RKO (cell line): ENCODE results near the gene SH3GL3.

Experiments
- DNase-seq: peaks from one replicate; pipeline ENCODE4 v3.0.0-alpha.2; 2016; ENCODE audit warnings: low spot score

Gene SH3GL3

DNA sequence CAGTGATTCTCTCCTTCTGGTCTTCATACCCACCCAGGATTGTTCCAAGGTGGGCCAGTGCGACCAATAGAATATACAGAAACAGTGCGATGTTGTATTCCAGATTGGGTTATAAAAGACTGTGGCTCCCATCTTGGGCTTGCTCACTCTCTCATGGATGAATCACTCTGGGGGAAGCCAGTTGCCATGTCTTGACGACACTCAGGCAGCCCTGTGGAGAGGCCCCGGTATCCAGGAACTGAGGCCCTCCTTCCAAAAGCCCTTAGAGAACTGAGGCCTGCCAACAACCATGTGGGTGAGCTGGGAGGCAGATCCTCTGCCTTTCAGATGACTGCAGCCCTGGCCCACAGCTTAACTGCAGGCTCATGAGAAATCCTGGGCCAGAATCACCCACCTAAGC is 57.2 kb downstream of the SH3GL3 start:
- DNase-seq = peak; percentile 16

DNA sequence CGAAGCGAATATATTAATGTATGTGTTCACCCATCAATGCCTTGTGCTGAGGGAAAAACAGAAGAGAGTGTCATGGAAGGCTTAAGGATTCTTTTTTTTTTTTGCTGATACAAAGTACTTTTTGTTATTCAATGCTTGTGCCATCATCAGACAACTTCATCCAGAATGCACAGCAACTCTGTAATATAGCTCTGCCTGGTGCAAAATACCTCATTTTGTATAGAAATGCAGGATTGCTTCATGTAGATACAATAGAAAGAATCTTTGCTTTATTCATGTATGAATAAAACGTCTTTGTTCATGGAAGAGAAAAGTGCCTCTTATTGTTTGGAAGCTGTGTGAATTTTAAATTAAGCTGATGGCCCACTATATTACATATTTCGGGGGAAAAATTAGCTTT is 62.9 kb downstream of the SH3GL3 start:
- no peak for DNase-seq

DNA sequence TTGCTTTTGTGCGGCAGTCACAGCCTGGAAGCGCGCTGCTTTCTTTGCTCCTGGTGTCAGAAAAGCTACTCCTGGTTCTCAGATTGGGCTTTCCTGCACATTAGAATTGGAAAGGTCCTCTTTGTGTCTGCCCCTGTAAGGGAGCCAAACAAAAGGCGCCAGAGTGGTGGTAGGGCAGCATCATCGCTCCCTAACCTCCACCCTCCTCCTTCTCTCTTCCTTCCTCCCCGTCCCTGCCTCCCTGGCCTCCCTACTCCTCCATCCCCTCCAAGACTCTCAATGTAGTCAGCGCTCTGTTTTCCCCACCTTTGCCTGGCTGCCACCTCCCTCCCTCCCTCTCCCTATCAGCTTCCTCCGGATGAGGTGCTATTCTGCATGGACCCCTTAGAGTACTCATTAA is 65.3 kb downstream of the SH3GL3 start:
- no peak for DNase-seq

DNA sequence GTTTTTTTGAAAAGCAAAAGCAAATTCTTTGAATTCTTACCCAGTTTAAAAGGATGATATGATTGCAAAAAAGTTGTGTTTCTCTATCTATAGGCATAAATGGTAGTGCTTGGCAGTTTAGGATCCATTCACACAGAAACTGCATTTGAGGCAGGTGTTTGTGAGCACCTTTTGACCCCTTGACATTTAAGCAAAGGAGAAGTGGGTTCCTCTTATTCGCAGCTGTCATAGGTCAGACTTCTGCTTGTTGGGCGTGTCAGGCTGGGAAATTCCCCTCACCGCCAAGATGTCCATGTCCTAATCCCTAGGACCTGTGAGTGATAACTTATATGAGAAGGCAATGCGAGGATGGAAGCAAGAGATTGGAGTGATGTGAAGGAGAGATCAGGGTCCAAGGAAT is 67.4 kb downstream of the SH3GL3 start:
- no peak for DNase-seq

DNA sequence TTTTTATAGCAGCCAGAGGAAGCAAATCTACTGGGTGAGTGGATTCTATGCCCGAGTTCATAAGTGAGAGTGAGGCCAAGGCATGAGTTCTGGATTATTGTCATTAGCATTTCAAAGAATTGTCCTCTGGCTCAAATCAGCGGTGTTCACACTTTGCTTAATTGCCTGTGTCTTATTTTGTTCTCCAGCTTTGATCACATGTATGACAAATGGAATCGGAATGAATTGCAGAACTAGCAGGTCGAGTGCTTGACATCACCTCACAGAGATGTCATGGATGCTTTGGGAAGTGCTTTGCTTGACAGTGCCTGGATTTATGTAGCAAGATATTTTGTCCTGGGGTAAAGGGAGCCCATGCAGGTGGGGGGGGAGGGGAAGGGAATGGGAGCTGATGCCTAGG is 68.0 kb downstream of the SH3GL3 start:
- DNase-seq = no peak

DNA sequence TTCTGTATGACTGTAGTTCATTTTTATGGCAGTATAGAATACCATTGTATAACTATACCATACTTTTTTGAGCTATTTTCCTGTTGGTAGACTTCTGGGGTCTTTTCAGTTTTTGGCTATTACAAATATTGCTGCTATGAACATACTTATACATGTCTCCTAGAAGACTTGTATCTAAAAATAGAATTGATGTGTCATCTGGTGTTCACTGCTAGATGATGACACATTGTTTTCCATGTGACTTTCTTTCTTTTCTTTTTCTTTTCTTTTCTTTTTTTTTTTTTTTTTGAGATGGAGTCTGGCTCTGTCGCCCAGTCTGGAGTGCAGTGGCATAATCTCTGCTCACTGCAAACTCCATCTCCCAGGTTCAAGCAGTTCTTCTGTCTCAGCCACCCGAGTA is 69.8 kb downstream of the SH3GL3 start:
- DNase-seq = peak; percentile 55

DNA sequence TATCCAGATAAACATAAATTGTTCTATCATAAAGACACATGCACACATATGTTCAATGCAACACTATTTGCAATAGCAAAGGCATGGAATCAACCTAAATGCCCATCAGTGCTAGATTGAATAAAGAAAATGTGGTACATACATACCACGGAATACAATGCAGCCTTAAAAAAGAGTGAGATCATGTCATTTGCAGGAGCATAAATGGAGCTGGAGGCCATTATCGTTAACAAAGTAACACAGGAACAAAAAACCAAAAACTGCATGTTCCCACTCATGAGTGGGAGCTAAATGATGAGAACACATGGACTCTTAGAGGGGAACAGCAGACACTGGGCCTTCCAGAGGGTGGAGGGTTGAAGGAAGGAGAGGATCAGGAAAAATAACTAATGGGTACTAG is 79.2 kb downstream of the SH3GL3 start:
- no peak for DNase-seq

DNA sequence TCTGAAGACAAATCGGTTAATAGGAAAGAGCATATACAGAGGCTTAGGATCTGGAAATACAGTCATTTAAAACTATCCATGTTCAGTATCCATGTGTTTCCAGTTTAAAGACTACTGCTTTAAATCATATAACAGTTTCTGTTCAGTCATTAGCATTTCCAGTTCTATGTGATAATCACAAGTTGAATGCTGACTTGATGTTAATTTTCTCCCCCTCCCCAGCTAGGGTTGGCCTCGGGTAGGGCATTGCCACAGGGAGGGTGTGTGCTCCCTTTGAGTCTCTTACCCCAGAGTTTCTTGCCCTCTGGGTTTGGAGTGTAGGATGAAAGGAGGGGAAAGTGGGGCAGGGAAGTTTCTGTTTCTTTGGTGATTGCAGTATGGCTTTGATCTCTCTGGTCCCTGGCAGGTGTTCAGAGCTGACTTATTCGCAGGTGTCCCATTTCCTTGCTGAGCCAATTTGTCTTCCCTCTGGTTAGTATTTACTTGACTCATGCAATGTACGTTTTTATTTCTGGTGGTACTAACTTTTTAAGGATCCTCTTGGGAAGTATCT is 86.3 kb downstream of the SH3GL3 start:
- no peak for DNase-seq

DNA sequence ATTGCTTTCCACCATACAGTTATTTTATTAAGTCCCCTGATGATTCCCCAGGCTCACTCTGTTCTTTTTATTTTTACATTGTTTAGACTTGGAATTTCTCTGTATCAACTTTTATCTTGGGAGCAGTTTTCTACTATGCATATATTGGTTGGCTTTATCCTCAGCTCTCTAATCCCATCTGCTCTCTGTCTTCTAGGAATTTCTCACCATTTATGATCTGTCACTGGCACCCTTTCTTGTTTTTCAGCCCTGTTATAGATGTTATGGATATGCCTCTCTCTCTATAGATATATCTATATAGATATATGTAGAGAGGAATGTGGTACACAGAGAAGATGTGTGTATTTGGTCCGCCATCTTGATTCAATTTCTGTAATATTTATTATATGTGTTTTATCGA is 90.5 kb downstream of the SH3GL3 start:
- DNase-seq = no peak

DNA sequence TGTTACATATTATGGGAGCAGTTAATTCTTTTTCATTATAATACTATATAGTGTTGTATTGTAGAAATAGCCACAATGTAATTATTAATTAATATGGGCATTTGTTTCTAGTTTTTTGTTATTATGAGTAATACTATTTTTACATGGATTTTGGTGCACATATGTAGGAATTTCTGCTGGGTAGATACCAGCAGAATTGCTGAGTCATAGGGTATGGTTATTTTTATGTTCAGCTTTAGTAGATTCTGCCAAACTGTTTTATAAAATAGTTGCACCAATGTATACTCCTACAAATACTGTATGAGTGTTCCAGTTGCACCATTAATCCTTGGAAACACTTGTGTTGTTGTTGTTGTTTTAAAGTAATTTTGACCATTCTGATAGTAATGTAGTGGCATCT is 91.5 kb downstream of the SH3GL3 start:
- DNase-seq = no peak

DNA sequence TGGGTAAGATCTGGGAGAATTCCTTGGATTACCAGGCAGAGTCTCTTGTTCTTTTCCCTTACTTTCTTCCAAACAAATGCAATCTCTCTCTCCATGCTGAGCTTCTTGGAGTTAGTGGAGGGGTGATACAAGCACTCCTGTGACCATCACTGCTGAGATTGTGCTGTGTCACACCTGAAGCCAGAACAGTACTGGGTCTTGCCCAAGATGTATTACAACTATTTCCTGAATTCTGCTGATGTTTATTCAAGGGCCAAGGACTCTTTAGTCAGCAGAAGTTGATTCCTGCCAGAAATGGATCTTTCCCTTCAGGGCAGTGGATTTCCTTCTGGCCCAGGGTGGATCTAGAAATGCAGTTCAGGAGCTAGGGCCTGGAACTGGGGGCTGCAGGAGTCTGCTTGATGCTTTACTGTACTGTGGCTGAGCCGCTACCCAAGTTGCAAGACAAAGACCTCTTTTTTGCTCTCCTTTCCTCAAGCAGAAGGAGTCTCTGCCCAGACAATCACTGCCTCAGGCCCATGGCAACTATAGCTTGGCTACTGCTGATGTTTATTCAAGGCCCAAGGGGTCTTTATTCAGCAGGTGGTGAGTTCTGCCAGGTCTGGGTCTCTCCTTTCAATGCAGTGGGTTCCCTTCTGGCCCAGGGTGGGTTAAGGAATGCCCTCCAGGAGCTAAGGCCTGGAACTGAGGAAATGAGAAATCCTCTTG is 98.8 kb downstream of the SH3GL3 start:
- no peak for DNase-seq

DNA sequence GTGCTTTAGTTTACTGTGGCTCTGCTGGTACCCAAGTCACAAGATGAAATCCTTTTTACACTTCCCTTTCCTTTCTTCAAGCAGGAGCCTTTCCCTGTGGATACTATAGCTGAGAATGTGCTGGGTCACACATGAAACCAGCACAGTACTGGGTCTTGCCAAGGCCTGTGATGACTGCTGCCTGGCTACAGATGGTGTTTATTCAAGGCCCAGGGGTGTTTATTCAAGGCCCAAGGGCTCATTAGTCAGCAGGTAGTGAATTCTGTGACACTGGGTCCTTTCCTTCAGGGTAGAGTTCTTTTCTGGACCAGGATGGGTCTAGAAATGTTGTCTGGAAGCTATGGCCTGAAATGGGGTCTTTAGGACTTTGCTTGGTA is 99.4 kb downstream of the SH3GL3 start:
- DNase-seq = no peak

DNA sequence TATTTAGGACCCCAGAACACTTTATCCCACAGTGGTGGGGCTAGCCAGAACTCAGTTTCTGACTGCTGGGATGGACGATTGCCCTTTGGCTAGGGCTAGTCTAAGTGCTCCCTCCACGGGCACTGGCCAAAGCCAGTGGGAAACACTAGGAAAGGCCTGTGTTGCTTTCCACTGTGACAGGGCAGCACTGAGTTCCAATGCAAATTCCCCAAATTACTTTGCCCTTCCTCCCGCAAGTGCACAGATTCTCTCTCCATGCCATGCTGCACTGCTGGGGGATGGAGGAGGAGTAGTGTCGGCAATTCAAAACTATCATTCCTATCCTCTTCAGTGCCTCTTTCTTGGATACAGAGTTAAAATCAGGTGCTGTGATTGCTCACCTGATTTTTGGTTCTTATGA is 100.0 kb downstream of the SH3GL3 start:
- no peak for DNase-seq

DNA sequence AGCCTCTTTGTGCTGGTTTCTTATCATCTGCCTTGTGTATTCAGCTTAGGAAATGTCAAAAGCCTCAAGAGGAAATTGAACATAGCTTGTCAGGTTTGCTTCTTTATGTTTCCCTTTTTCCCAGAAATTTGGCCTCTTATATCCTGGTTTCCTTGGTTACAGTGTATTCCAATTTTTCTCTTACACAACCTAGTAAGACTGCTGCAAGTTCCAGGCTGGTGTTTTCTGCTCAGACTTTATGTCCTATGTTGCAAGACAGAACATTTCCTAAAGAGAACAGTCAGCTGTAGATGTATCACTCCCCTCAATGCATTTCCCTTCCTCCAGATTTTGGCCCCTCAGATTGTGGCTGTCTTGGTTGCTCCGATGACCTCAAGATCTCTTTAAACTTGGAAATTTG is 102.5 kb downstream of the SH3GL3 start:
- no peak for DNase-seq

DNA sequence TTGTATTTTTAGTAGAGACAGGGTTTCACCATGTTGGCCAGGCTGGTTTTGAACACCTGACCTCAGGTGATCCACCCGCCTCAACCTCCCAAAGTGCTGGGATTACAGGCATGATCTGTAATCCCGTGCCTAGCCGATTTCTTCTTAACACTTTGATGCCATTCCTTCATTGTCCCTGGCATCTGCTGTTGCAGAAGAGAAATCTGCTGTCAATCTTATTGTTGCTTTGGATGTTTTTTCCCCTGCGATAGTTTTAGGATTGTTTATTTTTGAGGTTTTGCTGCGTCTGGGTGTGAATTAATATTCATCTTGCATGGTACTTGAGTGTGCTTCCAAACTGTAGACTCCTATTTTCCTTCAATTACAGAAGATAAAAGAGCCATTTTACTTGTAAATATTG is 107.4 kb downstream of the SH3GL3 start:
- DNase-seq = no peak

DNA sequence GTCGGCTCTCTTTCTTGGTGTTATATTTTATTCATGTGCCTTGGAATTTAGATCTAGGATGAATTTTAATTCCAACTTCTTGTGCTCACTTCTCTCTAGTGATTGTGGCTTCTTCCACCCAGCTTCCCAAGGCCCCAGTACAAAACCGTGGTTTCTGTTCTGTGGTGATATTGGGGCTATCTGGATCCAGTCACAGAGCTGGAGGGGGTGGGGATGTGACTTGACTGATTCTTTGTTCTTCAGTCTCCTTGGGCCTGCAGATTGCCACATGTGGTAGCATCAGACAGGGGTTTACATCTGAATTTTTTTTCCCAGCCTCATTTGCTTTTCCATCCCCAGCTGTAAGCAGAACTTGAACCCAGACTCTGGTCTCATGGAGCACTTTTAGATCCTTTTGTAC is 108.2 kb downstream of the SH3GL3 start:
- no peak for DNase-seq

DNA sequence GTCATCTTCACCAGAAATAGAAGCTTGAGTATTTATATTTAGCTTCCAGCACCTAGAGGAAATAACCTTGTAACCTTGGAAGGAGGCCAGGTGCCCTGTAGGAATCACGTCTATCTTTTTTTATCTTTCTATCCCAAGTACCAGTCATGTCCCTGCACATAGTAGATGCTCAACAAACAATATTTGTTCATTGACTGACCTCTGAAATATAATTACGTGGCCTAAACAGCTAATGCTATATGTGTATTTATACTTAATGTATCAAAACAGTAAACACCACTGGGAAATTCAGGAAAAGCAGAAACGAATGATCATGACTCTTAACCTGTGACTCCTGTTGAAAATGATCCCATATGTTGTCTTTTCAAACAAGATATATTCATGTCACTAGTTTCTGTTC is 108.9 kb downstream of the SH3GL3 start:
- DNase-seq = no peak

DNA sequence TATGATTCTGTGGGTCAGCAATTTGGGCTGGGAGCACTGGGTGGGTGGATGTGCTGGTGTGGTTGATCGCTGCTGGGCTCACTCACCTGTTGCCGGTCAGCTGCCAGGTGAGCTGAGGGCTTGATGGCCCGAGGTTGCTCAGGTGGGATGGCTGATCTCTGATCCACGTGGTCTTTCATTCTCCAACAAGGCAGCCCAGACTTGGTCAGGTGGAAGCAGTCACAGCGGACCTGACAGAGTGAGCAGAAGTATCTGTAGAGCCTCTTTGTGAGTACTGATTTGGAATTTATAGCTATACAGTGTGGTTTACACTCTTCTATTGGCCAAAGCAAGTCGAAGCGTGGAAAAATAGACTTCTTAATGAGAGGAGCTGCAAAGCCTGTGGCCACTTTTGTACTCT is 109.6 kb downstream of the SH3GL3 start:
- no peak for DNase-seq

DNA sequence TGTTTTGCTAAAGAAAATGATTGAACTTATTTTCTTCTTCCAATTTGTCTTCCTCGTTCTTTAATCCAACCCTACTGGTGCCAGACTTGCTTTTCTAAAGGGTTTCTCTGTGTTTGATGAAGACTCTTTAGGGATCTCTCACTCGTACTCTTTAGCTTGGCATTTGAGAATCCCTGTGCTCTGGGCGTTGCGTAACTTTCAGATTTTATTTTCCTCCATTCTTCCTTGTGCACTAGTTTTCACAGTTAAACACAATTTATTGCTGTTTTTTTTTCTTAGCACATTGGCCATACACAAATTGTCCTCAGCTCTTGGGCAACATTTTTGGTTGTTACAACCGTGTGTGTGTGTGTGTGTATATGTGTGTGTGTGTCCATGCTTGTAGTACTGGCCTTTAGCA is 111.0 kb downstream of the SH3GL3 start:
- DNase-seq = no peak

DNA sequence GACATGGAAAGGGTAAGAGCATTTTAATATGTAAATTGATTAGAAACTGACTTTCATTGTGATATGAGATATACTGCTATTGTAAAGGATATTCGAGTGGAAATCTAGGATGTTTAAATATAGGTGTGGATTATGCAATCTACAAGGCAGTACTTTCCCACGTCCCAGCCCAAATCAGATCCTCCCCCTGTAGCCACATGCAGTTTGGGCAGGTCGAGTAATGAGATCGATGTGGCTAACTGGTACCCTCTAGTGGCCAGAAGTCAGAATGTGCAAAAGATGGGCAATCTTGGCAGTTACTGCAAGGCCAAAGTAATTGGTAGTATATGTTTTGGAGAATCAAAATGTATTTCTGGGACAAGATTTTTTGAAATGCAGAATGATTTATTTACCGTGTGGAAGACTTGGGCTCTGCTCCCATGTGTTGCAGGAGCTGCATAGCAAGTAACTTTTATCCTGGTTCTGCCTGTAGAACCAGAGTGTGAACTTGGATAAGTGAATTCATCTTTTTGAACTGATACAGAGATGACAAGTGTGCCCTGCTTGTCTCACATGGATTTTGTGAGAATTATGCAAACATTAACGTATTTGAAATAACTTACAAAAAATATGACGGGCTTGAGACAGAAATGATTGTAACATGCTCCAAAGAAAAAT is 112.3 kb downstream of the SH3GL3 start:
- DNase-seq = peak; percentile 69

DNA sequence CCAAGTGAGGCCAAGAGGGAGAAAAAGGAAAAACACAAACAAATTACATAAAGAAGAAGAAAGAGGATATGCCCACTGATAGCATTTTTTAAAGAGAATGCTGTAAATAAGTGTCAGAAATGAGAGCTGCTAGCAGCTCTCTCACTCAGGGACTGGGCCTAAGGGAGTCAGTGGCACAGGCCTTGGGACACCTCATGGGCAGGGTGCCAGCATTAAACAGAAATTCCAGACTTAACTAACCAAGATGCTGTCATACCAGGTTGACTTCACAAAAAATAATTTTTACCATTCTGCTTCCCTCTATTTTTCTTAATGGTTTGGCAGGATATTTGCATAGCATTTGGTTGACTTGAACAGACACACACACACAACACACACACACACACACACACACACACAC is 114.5 kb downstream of the SH3GL3 start:
- DNase-seq = peak; percentile 10

DNA sequence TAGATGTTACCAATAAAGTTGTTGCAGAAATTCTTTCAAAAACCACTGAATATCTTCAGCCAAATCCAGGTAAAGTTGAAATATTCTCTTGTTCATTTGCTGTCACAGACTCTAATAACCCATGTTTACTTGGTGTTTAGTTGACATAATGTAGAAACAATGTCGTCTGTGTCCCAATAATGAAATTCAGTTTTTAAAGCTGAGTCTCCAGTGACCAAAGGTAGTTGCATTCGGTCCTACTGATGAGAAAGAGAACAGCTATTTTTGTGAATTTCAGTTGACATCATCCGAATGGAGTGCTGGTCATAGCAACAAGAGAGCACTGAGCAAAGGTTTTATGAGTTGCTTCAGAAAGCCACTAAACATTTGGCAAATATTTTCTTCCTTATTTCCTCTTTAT is 118.0 kb downstream of the SH3GL3 start:
- peak; percentile 1 for DNase-seq

DNA sequence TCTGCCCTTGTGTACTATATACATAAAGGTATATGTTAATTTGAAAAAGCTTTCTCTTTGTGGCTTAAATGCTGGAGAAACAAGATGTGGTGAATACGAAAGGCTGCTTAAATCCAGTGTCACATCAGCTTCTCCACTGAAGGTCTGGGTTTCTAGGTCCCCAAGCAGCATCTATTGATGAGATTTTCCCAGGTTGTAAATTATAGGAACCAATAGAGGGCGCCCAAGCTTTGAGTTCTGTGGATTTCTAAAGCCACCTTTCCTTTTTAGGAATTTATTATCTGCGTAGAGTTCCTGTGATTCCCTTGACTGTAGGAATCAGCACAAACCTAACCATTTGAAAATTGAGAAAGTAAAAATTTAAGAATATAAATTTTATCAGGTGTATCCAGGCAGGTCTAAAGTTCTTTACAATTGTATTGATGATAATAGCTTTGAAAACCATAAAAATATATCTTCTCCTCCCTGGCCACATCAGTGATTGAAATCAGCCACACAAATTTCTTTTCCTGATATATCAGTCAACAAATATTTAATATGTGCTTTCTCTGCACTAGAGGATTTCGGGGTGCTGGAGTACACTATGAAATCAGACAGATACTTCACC is 118.5 kb downstream of the SH3GL3 start:
- peak; percentile 22 for DNase-seq

DNA sequence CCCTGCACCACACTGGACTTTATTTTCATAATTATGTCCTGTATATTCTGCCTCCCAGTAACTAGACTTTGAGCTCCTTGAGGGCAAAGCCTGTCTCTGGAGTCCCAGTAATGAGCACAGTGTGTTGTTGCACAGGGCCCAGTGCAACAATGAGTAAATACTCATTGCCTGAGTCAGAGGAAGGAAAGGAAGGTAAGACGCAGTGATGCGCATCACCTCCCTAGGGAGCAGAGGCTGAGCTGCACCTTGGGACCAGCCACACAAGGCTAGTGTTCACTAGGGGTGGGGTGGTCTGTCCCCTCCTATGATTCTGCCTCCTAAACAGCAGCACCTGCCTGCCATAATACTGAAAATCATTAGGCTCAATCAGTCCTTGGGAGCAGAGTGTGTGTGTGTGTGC is 120.2 kb downstream of the SH3GL3 start:
- DNase-seq = no peak
